GM18873 (cell line): ENCODE measurements around the gene LUZP1.

Experiments used
- ATAC-seq: cut with Tn5 transposase; IDR thresholded peaks from one replicate; pipeline ENCODE4 v1.9.1; 2021; ENCODE audit warnings: mild to moderate bottlenecking, moderate library complexity, moderate number of reproducible peaks; ENCODE audit not compliant: unreplicated experiment, low FRiP score

Gene LUZP1

GRCh38 chr1:23159963-23160877, 8.4 kb downstream of the LUZP1 start:
- no peak for ATAC-seq

DNA sequence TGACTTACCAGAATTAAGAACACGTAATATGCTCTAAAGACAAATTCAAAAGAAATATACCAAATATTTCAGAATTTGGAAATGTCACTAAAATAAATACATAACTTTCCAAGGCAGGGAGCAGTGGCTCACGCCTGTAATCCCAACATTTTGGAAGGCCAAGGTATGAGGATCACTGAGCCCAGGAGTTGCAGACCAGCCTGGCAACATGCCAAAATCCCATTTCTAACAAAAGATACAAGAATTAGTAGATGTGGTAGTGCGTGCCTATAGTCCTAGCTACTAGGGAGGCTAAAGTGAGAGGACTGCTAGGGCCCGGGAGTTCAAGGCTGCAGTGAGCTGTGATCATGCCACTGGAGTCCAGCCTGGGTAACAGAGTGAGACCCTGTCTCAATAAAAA, 11.7 kb downstream of the LUZP1 start:
- ATAC-seq = no peak

DNA sequence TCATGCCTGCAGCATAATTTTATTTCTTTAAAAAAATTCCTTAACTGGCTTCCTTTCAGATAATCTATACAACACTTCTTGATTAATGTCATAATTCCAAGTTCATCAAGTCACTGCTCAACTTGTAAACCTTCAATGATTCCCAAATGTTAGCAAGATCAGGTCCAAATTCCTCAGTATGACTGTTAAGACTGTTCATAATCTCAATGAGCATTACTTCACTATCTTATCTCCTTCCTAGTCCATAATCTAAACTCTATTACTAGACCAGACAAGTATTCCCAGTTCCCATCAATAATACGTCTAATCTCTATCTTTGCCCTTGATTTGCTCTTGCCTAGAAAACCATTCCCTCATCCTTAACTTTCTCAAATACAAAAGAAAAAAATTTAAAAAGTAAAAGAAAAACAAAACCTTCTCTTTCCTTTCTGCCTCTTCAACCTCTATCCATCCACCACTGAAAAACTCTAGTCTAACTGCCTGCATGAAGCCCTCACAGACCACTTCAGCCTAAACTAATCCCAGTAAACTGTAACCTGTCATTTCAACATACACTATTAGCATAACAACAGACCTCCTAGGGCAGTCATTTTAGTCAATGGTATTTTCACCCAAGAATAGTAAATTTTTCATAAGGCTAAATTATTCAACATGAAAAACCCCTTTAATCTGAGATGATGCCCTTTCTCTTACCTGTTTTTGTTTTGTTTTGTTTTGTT, 15.5 kb downstream of the LUZP1 start:
- no peak for ATAC-seq

DNA sequence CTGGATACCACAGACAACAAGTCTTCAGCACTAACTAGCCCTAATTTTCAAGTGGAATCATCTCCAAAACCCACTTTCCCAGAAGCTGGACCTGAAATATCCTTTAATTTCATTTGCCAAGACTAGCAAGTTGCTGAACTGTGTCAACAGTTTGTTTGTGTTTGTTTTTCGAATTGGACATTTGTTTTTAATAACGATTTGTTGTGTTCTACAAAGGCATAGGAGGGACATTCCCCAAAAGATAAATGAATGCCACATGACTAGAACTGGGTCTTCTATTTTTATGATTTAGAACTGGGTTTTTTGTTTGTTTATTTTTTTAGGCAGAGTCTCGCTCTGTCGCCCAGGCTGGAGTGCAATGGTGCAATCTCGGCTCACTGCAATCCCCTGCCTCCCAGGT, 17.9 kb downstream of the LUZP1 start:
- no peak for ATAC-seq

DNA sequence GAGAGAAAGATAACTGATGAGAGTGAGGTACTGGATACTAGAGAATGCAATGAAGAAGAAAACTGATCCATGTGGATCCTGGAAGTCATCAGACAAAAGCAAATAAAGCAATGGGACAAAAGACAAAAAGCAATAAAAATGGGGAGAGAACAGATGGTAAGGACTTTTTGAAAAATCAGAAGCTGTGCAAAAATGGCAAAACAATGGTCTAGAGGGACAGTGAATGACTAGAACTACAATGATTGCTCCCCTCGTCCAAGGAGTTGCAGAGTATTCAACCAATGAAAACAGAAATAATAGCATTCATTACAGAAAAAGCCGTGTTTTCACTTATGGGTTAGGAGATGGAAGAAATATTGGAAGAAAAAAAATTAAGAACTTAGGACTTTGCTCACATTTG, 18.5 kb downstream of the LUZP1 start:
- ATAC-seq = no peak

- ATAC-seq = no peak
These were observed 19.5 kb downstream of the LUZP1 start for GRCh38 chr1:23149114-23149513.

- no peak for ATAC-seq
These were observed 20.6 kb downstream of the LUZP1 start for GRCh38 chr1:23148084-23148483.

DNA sequence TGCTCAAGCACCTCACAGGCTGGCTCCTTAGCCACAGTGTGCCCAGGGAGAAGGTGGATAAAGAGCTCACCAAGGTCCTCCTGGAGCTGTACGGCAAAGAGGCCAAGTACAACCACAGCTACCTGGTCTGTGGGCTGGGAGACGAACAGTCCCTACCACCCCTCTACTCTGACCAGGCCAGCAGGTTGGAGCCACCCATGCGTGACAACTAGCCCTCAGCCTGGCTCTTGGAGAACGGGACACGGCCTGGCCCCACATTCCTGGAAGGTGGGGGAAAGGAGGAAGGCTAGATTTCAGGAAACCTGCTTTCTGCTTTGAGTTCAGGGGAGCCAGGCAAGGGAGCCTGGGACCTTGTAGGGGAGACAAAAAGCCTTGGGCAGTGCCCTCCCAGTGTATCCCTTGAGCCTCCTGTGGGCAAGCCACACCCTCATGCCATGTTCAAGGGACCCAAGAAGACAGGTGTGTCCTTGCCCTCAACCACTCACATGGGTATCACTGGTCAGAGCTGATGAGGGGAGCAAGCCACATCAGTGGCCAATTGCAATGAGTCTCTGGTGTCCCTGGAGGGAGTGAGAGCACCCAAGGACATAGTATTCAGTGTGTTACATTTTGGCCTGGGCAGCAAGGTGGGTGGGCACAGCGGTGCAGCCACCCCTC, 27.6 kb downstream of the LUZP1 start:
- no peak for ATAC-seq

DNA sequence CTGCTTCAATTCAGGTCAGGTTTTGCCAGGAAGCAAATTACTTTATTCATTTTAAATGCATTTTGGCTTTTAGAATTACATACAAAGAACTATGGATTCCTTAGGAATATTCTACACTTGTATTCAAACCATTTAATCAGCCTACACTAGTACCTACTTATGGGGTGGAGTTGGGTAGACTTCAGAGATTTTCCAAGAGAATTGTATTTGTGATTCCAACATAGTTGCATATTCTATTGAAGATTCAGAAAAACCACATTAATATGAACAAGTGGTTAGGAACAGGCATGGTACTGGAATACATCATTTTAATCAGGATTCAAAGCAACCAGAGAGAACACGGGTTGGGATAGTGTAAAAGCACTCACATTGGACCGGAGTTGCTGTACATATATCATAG, 33.4 kb downstream of the LUZP1 start:
- ATAC-seq = no peak

GRCh38 chr1:23134055-23134454, 34.6 kb downstream of the LUZP1 start:
- ATAC-seq = no peak

DNA sequence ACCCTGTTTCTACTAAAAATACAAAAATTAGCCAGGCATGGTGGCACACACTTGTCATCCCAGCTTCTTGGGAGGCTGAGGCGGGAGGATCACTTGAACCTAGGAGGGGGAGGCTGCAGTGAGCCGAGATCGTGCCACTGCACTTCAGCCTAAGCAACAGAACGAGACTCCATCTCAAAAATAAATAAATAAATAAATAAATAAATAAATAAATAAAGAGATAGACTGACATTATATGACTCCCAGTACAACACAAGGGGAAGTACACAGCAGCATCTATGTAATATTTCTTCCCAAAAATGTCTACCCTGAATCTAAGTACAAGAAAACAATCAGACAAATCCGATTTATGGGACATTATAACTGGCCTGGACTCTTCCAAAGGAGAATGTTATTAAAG, 35.1 kb downstream of the LUZP1 start:
- no peak for ATAC-seq

GRCh38 chr1:23132033-23132432, 36.6 kb downstream of the LUZP1 start:
- no peak for ATAC-seq

GRCh38 chr1:23129846-23130245, 38.8 kb downstream of the LUZP1 start:
- ATAC-seq = no peak

- no peak for ATAC-seq
These were observed 41.9 kb downstream of the LUZP1 start for GRCh38 chr1:23126801-23127200.

- ATAC-seq = no peak
These were observed 42.5 kb downstream of the LUZP1 start for GRCh38 chr1:23126200-23126599.

DNA sequence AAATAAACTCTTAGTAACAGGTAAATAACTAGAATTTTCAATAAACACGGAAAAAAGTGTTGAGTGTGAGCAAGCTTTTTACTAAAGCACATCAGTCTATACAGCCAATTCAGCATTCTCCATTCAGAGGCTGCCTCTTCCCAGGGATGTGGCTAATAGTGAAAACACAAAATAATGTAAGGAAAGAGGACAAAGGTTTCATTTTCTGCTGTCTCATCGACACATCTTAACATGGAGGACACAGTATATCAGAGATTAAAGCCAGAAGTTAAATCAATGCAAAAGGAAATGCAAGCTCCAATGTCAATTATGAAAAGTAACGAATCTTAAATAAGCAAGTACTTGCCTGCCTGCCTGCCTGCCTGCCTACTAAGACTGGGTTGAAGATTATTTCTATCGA, 43.2 kb downstream of the LUZP1 start:
- ATAC-seq = no peak

- ATAC-seq = no peak
These were observed 44.2 kb downstream of the LUZP1 start for GRCh38 chr1:23124259-23125026.

DNA sequence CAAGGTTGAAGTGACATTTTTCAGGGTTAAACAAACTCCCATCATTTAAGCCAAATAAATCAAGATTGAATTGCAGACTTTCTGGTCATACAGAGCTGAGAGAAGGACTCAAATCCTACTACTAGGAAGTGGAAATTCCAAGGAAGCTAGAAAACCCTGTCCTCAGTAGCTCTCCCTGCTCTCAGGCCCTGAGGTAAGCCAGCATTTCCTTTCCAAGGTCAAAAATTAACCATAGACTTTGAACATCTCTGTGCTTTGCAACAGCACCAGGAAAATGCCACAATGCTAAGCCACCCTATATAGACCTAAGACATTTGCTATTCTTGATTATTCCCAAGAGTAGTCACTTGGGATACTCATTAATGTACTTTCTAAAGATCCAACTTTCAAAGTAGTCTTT, 45.1 kb downstream of the LUZP1 start:
- ATAC-seq = no peak

DNA sequence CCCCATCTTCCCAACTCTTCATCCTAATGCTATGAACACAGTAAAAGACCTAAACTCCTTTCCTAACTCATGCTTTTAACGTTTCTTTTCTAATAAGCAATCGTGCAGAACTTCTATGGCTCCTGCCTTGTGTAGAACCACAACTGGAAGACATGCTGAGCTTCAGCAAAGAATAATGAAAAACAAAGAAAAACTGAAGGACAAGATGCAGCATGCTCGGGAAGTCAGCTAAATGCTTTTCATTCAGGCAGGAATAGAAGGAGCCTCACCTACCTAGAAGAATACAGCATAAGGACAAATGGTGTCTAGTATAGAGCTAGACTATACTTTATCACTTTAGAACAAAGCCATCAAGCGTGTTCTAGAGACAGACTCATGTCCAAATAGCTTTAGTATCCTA, 45.9 kb downstream of the LUZP1 start:
- ATAC-seq = no peak

- no peak for ATAC-seq
These were observed 46.5 kb downstream of the LUZP1 start for GRCh38 chr1:23122023-23122748.
